Stimulated activated naive CD8-positive, alpha-beta T cell treated with anti-CD3 and anti-CD28 coated beads, Interleukin-15, amount 100 ng/mL, for 72 hours (primary cell): Measurements from ENCODE around the gene PDLIM7.

Experiments
- ATAC-seq: fragments of 150-1000 bp; cut with Tn5 transposase; 2 replicates; pipeline ENCODE4 v1.10.0; 2021; ENCODE audit warnings: mild to moderate bottlenecking, moderate library complexity
- DNase-seq, 2 donors: peaks; one replicate each; pipeline ENCODE4 v3.0.0; 2021 to 2022
- H3K27ac Mint-ChIP-seq, 2 donors: one replicate each; pipeline ENCODE4 v1.8.0; 2022; ENCODE audit warnings: mild to moderate bottlenecking in 2 of 2, mixed read lengths in 2 of 2, moderate library complexity in 2 of 2
- H3K27me3 Mint-ChIP-seq: one replicate; pipeline ENCODE4 v1.8.0; 2022; ENCODE audit warnings: mixed read lengths
- H3K4me1 Mint-ChIP-seq: one replicate; pipeline ENCODE4 v1.8.0; 2022; ENCODE audit warnings: mild to moderate bottlenecking, mixed read lengths
- H3K4me3 Mint-ChIP-seq, 2 donors: one replicate each; pipeline ENCODE4 v1.8.0; 2022; ENCODE audit warnings: mild to moderate bottlenecking in 2 of 2, mixed read lengths in 2 of 2, moderate library complexity in 1 of 2
- H3K9me3 Mint-ChIP-seq, 2 donors: one replicate each; pipeline ENCODE4 v1.8.0; 2022; ENCODE audit warnings: mixed read lengths in 2 of 2

PDLIM7 gene

GRCh38 chr5:177529247-177530203 is 32.1 kb upstream of the PDLIM7 start:
- Mint-ChIP-seq H3K27ac (peak overlapping the region; percentile 8 to 66), H3K27me3 (no peaks in the 10 kb centered on the region), H3K4me1 (peaks cover 6% of the 10 kb centered on the region), H3K9me3 (no peaks in the 10 kb centered on the region), H3K4me3 (no peak overlapping the region)
- ATAC-seq (no peak), DNase-seq (no peak)

DNA sequence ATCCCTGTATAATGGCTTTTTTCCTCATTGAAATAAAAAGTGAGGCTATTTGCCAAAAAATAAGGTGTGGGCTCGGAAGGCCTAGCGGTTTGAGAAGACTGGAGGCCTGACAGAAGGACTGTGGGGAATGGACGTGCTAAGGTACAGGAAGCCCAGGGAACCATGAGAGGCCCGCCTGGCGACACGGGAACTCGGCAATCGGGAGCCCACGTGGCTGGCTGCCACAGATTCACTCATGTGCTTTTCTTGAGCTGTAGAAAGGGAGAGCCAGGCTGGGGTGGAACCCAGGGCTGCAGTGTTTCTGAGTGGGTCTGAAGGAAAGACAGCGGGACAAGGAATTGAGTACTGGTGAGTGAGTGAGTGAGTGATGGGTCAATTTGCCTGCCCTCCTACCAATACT is 31.2 kb upstream of the PDLIM7 start:
- Mint-ChIP-seq H3K4me1 (peaks cover 6% of the 10 kb centered on the region), H3K27ac (no peak overlapping the region), H3K9me3 (no peaks in the 10 kb centered on the region), H3K27me3 (no peaks in the 10 kb centered on the region), H3K4me3 (no peak overlapping the region)
- ATAC-seq (no peak), DNase-seq (no peak)

GRCh38 chr5:177527595-177527994 is 30.2 kb upstream of the PDLIM7 start:
- no peak overlapping the region for H3K4me3 Mint-ChIP-seq
- no peak for ATAC-seq
- no peak for DNase-seq
- H3K9me3 Mint-ChIP-seq, result no peaks in the 10 kb centered on the region
- H3K4me1 Mint-ChIP-seq, result peaks cover 6% of the 10 kb centered on the region
- no peaks in the 10 kb centered on the region for H3K27me3 Mint-ChIP-seq
- no peak overlapping the region for H3K27ac Mint-ChIP-seq

DNA sequence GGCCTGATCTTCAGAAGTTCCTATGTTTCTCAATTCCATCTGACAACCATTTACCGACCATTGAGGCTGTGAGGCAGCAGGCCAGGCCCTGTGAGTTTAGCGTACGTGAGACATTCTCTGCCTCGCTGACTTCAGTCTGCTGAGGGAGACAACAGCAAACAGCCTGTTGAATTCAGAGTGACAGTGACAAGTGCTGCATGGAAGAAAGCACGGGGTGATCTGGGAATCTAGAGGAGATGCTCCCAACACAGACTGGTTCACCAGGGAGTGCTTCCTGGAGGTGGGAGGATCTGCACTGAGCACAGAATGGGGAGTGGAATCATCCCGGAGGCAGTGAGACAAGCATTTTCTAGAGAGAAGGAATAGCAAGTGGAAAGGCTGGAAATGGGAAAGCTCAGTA is 29.4 kb upstream of the PDLIM7 start:
- DNase-seq (no peak), ATAC-seq (no peak)
- Mint-ChIP-seq H3K4me3 (no peak overlapping the region), H3K27ac (no peak overlapping the region), H3K4me1 (peaks cover 8% of the 10 kb centered on the region), H3K9me3 (no peaks in the 10 kb centered on the region), H3K27me3 (no peaks in the 10 kb centered on the region)

- Mint-ChIP-seq H3K4me1 (peaks cover 14% of the 10 kb centered on the region), H3K4me3 (no peak overlapping the region), H3K27ac (no peak overlapping the region), H3K9me3 (no peaks in the 10 kb centered on the region), H3K27me3 (no peaks in the 10 kb centered on the region)
- DNase-seq (no peak), ATAC-seq (no peak)
Observed at GRCh38 chr5:177526191-177526590, 28.8 kb upstream of the PDLIM7 start.

GRCh38 chr5:177524941-177525655 is 27.7 kb upstream of the PDLIM7 start:
- DNase-seq (no peak), ATAC-seq (no peak)
- Mint-ChIP-seq H3K27me3 (no peaks in the 10 kb centered on the region), H3K4me1 (peaks cover 20% of the 10 kb centered on the region), H3K9me3 (no peaks in the 10 kb centered on the region), H3K27ac (no peak overlapping the region), H3K4me3 (no peak overlapping the region)

GRCh38 chr5:177524539-177524900 is 27.1 kb upstream of the PDLIM7 start:
- DNase-seq (no peak), ATAC-seq (no peak)
- Mint-ChIP-seq H3K4me3 (no peak overlapping the region), H3K4me1 (peaks cover 26% of the 10 kb centered on the region), H3K27ac (peak overlapping the region in 1 of 2 donors; percentile 45), H3K9me3 (no peaks in the 10 kb centered on the region), H3K27me3 (no peaks in the 10 kb centered on the region)

- peaks cover 32% of the 10 kb centered on the region for H3K4me1 Mint-ChIP-seq
- no peaks in the 10 kb centered on the region for H3K9me3 Mint-ChIP-seq
- peak overlapping the region in 1 of 2 donors; percentile 45 for H3K27ac Mint-ChIP-seq
- ATAC-seq (no peak), DNase-seq (no peak)
- no peak overlapping the region for H3K4me3 Mint-ChIP-seq
- no peaks in the 10 kb centered on the region for H3K27me3 Mint-ChIP-seq
Observed at GRCh38 chr5:177523711-177524538, 26.5 kb upstream of the PDLIM7 start.

DNA sequence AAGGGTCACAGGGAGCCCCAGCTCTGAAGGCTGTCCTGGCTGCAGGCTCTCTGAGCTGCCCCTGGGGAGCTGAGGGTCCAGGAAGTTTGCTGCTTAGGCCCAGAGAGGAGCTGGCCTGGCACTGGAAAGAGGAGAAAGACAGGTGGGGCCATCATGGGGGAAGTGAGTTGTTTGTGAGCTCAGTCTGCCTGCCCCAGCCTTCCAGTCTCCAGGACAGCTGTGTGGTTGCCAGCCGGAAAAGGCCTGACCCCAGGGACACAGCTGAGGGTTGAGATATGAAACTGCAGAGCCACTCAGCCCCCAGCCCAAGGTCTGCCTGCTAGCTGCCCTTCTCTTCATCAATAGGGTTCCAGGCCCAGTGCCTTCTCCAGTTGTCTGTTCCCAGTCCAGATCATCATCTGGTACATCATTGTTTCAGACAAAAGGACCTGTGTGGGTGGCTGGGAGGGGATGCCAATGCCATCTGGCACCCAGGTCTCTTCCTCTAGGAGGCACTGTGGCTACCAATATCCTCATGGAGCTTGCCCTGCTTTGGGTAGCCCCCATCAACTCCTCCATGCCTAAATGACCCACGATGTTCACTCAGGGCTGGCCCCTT is 23.6 kb upstream of the PDLIM7 start:
- Mint-ChIP-seq H3K4me3 (no peak overlapping the region), H3K27me3 (no peaks in the 10 kb centered on the region), H3K27ac (peak overlapping the region; percentile 81 to 85), H3K9me3 (no peaks in the 10 kb centered on the region), H3K4me1 (peaks cover 47% of the 10 kb centered on the region)
- no peak for DNase-seq
- ATAC-seq, result no peak

DNA sequence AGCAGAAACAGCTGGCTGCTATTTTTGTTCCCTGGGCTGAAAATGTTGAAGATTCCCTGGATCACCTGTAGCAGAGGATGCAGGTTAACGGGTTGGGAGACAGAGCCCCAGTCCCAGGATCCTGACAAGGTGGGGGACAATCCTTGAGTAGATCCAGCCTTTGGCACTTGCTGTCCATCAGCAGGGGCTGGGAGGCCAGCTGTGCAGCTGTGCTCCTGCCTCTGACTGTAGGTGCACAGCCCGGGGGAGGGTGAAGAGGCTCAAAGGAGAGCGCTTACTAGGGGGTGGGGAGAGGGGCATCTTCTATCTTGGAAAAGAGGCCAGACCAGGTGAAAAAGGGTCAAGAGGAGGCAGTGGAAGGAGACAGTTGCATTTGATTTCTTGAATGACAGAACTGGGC is 22.9 kb upstream of the PDLIM7 start:
- ATAC-seq (no peak), DNase-seq (no peak)
- Mint-ChIP-seq H3K4me1 (peaks cover 55% of the 10 kb centered on the region), H3K4me3 (no peak overlapping the region), H3K27me3 (no peaks in the 10 kb centered on the region), H3K9me3 (no peaks in the 10 kb centered on the region), H3K27ac (peak overlapping the region in 1 of 2 donors; percentile 81)

- no peaks in the 10 kb centered on the region for H3K27me3 Mint-ChIP-seq
- no peaks in the 10 kb centered on the region for H3K9me3 Mint-ChIP-seq
- DNase-seq (no peak), ATAC-seq (no peak)
- no peak overlapping the region for H3K27ac Mint-ChIP-seq
- H3K4me1 Mint-ChIP-seq, result peaks cover 59% of the 10 kb centered on the region
- peak overlapping the region; percentile 17 to 42 for H3K4me3 Mint-ChIP-seq
Observed at GRCh38 chr5:177519463-177520235, 22.2 kb upstream of the PDLIM7 start.

GRCh38 chr5:177516601-177517568 is 19.5 kb upstream of the PDLIM7 start, which contains the start of gene DDX41:
TSS of gene DDX41 (minus strand) at chr5:177516961. CDS start at chr5:177516945, 16 bp downstream.
- ATAC-seq, result peak; percentile 92
- Mint-ChIP-seq H3K27ac (peak within 1 kb of the TSS; percentile 93 to 94), H3K4me3 (peak within 1 kb of the TSS; percentile 89 to 93), H3K4me1 (peaks cover 72% of the 10 kb centered on the region), H3K9me3 (no peaks in the 10 kb centered on the region), H3K27me3 (no peaks in the 10 kb centered on the region)
- DNase-seq, result peak; percentile 95 to 96

GRCh38 chr5:177515580-177515979 is 18.2 kb upstream of the PDLIM7 start:
- H3K4me1 Mint-ChIP-seq, result peaks cover 69% of the 10 kb centered on the region
- H3K27me3 Mint-ChIP-seq, result no peaks in the 10 kb centered on the region
- peak overlapping the region in 1 of 2 donors; percentile 76 for H3K27ac Mint-ChIP-seq
- no peak for DNase-seq
- ATAC-seq, result no peak
- peak overlapping the region; percentile 89 to 93 for H3K4me3 Mint-ChIP-seq
- H3K9me3 Mint-ChIP-seq, result no peaks in the 10 kb centered on the region
